RKO (cell line): Measurements from ENCODE around the gene TNP2.

Experiments
- DNase-seq: peaks from one replicate; pipeline ENCODE4 v3.0.0-alpha.2; 2016; ENCODE audit warnings: low spot score

The TNP2 gene

GRCh38 chr16:11255737-11256660 lies 13.1 kb downstream of the TNP2 start, which contains the start of gene SOCS1:
SOCS1 (minus strand) TSS chr16:11256204; CDS start chr16:11255478, 726 bp downstream.
- peak; percentile 84 for DNase-seq

GRCh38 chr16:11254913-11255736 lies 14.0 kb downstream of the TNP2 start:
- DNase-seq, result peak; percentile 69

GRCh38 chr16:11253995-11254912 lies 14.9 kb downstream of the TNP2 start:
- no peak for DNase-seq

DNA sequence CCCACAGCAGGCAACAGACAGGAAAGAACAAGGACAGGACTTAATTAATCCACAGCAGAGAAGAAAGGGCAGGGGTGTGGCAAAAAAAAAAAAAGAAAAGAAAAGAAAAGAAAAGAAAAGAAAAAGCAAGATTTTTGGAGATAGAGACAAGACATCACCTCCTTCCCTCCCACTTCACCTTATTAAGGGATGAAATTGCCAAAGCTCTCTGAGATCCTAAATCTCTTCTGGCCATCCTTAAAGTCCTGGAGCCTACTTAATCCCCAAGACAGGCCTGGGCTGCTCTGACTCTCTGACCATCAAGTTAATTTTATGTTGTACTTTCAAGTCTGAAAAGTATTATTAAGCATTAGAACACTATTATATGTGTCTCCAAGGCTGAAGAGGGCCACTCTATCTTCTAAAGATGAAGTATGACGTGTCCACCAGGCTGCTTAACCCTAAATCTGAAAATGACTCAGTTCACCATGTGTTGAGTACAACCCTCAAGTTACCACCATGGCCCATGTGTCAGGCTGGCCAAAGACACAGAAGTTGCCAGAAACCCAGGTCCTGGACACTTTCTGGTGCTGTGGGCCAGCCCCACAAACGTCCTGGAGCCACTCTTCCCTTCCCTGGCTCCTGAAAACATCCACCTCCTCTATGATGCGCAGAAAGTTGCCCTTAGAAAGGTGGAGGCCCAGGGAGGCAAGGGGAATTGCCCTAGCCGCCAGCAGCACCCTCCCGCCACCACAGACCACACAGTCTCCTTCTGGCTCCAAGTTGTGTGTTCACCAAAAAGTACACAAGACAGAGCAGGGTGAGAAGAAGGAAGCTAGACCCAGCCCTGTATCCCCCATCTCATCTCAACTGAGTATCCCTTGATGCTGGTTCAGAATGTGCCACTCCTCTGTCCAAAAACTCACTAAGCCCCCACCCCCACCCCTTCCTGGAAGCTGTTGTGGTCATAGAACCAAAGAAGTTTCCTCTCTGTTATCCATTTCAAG lies 15.8 kb downstream of the TNP2 start:
- no peak for DNase-seq

GRCh38 chr16:11252482-11252931 lies 16.6 kb downstream of the TNP2 start:
- no peak for DNase-seq

DNA sequence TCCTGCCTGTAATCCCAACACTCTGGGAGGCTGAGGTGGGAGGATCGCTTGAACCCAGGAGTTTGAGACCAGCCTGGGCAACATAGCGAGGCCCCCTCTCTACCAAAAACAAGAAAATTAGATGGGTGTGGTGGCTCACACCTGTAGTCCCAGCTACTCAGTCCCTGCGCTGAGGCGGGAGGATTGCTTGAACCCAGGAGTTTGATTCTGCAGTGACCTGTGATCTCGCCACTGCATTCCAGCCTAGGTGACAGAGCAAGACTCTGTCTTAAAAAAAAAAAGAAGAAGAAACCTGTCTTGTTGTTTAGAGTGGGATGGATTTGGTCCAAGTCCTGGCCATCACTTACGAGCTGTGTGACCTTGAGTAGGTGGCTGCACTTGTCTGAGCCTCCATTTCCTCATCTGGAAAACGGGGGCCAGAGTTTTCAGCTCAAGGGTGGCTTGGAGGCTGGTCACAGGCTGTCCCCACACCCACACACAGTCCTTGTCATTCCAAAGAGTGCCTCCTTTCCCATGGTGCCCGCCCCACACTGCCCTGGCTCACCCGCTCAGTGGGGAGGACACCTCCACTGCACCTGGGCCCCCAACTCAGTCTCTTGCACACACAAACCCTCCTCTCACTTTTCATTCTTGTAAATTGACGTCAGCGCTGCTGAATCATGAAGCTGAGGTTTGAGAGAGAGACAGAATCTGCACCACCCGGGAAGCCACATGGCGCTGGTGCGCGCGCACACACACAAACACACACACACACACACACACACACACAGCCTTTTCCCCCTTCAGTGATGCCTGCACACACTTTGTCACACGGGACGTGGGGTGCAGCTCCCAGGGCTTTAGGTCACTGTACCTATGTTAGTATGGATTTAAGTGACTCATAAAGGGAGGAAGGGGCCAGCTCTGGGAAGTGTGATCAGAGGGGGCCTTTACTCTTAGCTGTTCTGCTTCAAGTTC lies 17.3 kb downstream of the TNP2 start:
- no peak for DNase-seq

DNA sequence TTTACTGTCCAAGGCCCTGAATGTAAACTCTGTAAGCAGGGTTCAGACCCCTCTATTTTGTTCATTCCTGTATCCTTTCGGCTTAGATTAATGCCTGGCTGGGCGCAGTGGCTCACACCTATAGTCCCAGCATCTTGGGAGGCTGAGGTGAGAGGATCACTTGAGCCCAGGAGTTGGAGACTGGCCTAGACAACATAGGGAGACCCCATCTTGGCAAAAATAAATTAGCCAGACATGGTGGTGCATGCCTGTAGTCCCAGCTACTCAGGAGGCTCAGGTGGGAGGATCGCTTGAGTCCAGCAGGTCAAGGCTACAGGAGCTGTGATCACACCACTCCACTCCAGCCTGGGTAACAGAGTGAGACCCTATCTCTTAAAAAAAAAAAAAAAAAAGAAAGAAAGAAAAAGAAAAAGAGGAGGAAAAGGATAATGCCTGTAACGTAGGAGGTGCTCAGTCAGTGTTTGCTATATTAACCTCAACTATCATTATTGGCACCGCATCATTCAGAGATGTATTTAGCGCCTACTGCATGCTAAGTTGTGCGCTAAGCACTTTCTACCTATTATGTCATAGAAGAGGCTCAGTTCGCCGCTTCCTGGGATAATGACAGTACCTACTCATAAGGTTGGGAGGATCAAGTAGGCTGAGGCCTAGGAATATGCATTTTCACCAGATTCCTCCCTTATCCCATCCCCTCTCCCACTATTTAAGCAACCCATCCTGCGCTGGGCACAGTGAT lies 18.2 kb downstream of the TNP2 start:
- no peak for DNase-seq

DNA sequence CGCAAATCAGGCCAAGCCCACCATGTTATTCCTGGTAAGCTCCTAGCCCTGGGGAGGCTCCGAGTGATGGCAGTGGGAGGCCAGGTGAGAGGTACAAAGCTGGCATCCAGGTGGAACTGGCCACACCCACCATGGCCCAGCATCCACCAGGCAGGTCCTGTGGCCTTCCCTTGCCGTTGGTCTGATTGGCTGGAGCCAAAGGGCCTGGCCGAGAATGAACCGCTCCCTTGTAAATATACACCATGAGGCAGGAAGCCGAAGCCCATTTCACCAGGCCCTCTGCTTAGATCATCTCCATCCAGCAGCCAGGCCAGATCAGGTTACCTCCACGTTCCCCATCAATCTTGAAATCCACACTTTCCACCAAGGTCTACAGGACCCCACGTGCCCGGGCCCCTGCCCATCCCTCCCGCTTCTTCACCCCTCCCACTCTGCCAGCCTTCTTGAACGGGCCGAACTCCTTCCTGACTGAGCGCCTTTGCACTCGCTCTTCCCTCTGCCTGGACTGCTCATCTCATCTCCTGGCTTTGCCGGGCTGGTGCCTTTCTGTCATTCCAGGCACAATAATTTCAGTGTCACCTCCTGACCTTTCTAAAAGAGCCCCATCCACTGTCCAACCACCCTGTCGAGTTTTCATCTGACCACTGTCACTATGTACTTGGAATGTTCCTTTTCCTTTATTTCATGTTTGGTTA lies 18.9 kb downstream of the TNP2 start:
- no peak for DNase-seq

DNA sequence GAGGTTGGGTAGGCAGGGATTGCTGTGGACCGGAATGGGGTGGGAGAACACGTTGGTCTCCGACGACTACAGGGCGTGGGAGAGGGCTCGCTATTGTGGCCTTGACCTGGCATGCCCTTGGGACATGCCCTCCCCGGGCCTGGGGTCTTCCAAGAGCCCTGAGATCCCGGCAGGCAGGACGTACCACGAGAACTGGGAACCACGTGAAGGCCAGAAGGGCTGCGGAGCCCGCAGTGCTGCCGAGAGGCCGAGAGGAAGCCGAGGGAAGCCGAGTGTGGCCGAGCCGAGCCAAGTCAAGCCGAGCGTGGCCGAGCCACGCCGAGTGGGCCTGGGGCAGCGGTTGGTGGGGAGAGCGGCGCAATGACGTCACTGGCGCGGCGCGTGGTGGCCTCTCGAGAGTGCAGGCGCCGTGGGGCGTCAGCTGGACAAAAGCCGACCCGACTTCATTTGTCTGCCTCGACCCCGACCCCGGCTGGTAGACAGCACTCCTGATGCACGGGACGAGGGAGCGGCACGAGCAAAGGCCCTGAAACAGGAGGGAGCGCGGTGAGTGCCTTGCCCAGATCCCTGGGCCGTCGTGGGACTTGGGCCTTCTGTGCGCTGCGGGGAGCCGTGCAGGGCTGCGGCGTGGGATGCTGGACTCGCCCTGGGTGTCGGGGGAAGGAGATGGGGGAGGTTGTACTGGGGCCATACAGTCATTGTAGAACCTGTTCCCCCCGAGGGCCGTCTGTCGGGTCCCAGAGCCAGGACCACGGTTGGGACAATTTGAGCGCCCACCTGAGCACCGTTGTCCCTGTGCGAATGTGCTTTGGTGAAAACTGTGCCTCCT lies 19.7 kb downstream of the TNP2 start:
- DNase-seq, result no peak

DNA sequence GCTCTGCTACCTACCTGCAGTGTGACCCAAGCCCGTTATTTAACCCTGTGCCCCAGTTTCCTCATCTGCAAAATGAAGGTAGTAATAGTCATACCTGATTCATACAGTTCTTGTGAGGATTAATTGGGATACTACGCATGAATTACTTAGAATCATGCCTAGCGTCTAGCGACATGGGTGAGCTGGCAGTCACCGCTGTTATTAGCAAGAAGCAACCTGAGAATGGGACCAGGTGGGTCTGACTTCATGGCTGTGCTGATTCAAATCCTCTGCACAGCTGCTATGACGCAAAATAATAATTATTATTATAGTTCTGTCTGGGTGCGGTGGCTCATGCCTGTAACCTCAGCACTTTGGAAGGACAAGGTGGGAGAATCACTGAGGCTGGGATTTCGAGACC lies 21.0 kb downstream of the TNP2 start:
- DNase-seq, result no peak

GRCh38 chr16:11245988-11246387 lies 23.1 kb downstream of the TNP2 start:
- no peak for DNase-seq

GRCh38 chr16:11245222-11245737 lies 23.8 kb downstream of the TNP2 start:
- no peak for DNase-seq

- no peak for DNase-seq
Observed at GRCh38 chr16:11242658-11243057, 26.5 kb downstream of the TNP2 start.

DNA sequence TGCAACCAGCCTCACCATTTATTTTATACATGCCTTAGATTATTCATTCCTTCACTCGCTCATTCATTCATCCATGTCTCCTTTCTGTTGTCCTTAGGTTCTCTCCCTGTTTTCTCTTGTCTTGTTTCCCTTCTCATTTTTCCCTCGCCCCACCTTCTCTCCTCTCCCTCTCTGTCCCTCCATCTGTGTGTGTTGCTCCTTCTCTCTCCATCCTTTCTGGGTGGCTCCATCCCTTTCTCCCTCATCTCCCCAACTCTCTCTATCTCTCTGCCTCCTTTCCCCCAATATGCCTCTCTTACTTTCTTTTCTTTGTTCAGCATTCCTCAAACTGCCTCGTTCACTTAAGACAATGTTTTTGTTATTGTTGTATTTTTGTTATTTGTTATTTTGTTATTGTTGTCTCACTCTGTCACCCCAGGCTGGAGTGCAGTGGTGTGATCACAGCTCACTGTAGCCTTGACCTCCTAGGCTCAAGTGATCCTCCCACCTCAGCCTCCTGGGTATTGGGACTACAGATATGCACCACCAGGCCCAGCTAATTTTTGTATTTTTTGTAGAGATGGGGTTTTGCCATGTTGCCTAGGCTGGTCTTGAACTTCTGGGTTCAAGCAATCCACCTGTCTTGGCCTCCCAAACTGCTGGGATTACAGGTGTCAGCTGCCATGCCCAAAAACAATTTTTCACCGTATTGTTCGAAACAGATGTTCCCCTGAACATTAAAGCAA lies 27.5 kb downstream of the TNP2 start:
- DNase-seq, result no peak

- DNase-seq, result no peak
Observed at GRCh38 chr16:11240636-11241473, 28.3 kb downstream of the TNP2 start.
